ENCODE results near the gene ACOT6.
"Not testable (repeated sequence)": the region's sequence is repeated elsewhere in the genome, so short reads cannot be mapped to it uniquely, and the experiment has no call there.

The ACOT6 gene

GRCh38 chr14:73599499-73599898 is 12.8 kb upstream of the ACOT6 start:
- no peak for DNase-seq (ENCODE audit: low spot score)

GRCh38 chr14:73602994-73603393 is 9.3 kb upstream of the ACOT6 start:
- no peak for DNase-seq (ENCODE audit: low spot score)

- no peak for DNase-seq (ENCODE audit: low spot score)
Observed at GRCh38 chr14:73606271-73606670, 6.0 kb upstream of the ACOT6 start.

- DNase-seq (ENCODE audit: low spot score): no peak
Observed at GRCh38 chr14:73607241-73607640, 5.1 kb upstream of the ACOT6 start.

- DNase-seq (ENCODE audit: low spot score): peak; percentile 24
Observed at GRCh38 chr14:73610687-73611086, 1.6 kb upstream of the ACOT6 start.

GRCh38 chr14:73613046-73613383 is 698 bp downstream of the ACOT6 start:
- no peak for DNase-seq (ENCODE audit: low spot score)

- no peak for DNase-seq (ENCODE audit: low spot score)
Observed at GRCh38 chr14:73613419-73613963, 1.2 kb downstream of the ACOT6 start.

GRCh38 chr14:73616831-73617230 is 4.5 kb downstream of the ACOT6 start:
- DNase-seq (ENCODE audit: low spot score): no peak

- DNase-seq (ENCODE audit: low spot score): no peak
Observed at GRCh38 chr14:73619524-73619923, 7.2 kb downstream of the ACOT6 start.

GRCh38 chr14:73620268-73620667 is 8.0 kb downstream of the ACOT6 start:
- no peak for DNase-seq (ENCODE audit: low spot score)

GRCh38 chr14:73623504-73624054 is 11.3 kb downstream of the ACOT6 start:
- DNase-seq (ENCODE audit: low spot score): no peak

GRCh38 chr14:73625706-73626105 is 13.4 kb downstream of the ACOT6 start:
- DNase-seq (ENCODE audit: low spot score): no peak

- no peak for DNase-seq (ENCODE audit: low spot score)
Observed at GRCh38 chr14:73627151-73627558, 14.8 kb downstream of the ACOT6 start.

- DNase-seq (ENCODE audit: low spot score): no peak
Observed at GRCh38 chr14:73630009-73630780, 17.9 kb downstream of the ACOT6 start.

- DNase-seq (ENCODE audit: low spot score): peak; percentile 78
Observed at GRCh38 chr14:73633116-73634010, 21.0 kb downstream of the ACOT6 start.

GRCh38 chr14:73634011-73634833 is 21.9 kb downstream of the ACOT6 start:
- DNase-seq (ENCODE audit: low spot score): no peak

GRCh38 chr14:73636355-73636754 is 24.0 kb downstream of the ACOT6 start:
- DNase-seq (ENCODE audit: low spot score): not testable (repeated sequence)

- DNase-seq (ENCODE audit: low spot score): no peak
Observed at GRCh38 chr14:73637830-73638229, 25.5 kb downstream of the ACOT6 start.

GRCh38 chr14:73640796-73641365 is 28.6 kb downstream of the ACOT6 start:
- DNase-seq (ENCODE audit: low spot score): no peak

- peak; percentile 93 for DNase-seq (ENCODE audit: low spot score)
Observed at GRCh38 chr14:73644531-73645247, 32.4 kb downstream of the ACOT6 start, which contains the start of gene DNAL1. Gene DNAL1 (plus strand): TSS chr14:73644986. CDS start chr14:73645040, 54 bp downstream.

GRCh38 chr14:73645248-73645610 is 32.9 kb downstream of the ACOT6 start:
- no peak for DNase-seq (ENCODE audit: low spot score)
